Endothelial cell of umbilical vein (primary cell): ENCODE data around the gene AZU1.

Experiments used
- EZH2 ChIP-seq: IDR thresholded peaks from 2 replicates; pipeline ENCODE4 v1.6.1; 2012; ENCODE audit warnings: borderline replicate concordance, low read depth, mild to moderate bottlenecking, moderate library complexity, low read length, inconsistent platforms; ENCODE audit not compliant: severe bottlenecking
- FOS ChIP-seq: IDR thresholded peaks from 2 replicates; pipeline ENCODE4 v1.6.1; 2011; ENCODE audit warnings: mild to moderate bottlenecking, low read length, moderate library complexity, borderline replicate concordance; ENCODE audit not compliant: insufficient read depth
- GATA2 ChIP-seq: IDR thresholded peaks from 2 replicates; pipeline ENCODE4 v1.7.0; 2011; ENCODE audit warnings: low read depth, mild to moderate bottlenecking, moderate library complexity, mixed read lengths, low read length; ENCODE audit not compliant: insufficient read length, insufficient read depth
- JUN ChIP-seq: IDR thresholded peaks from 2 replicates; pipeline ENCODE4 v1.6.1; 2011; ENCODE audit warnings: borderline replicate concordance, low read depth; ENCODE audit not compliant: insufficient read length, insufficient read depth
- MYC ChIP-seq: IDR thresholded peaks from one replicate; pipeline ENCODE4 v1.6.1; 2011; ENCODE audit warnings: mild to moderate bottlenecking, low read depth, low read length
- POLR2A ChIP-seq: IDR thresholded peaks from 2 replicates; pipeline ENCODE4 v1.6.1; 2012; ENCODE audit warnings: low read depth, mild to moderate bottlenecking, control low read depth, low read length
- POLR2AphosphoS5 ChIP-seq: IDR thresholded peaks from 2 replicates; pipeline ENCODE4 v1.6.1; 2012; ENCODE audit warnings: low read depth, mild to moderate bottlenecking, control low read depth, low read length, moderate library complexity; ENCODE audit not compliant: insufficient read depth
- TF ChIP-seq, protein P1 (sequence below), 2 donors: IDR thresholded peaks; 1 replicate in 1 of 2; 2 replicates in 1 of 2; pipeline ENCODE4 v1.5.1; 2011; ENCODE audit warnings: low read length in 2 of 2, mild to moderate bottlenecking in 2 of 2, moderate library complexity in 2 of 2, control low read depth in 1 of 2, inconsistent platforms in 1 of 2, low read depth in 1 of 2; ENCODE audit not compliant: insufficient read depth in 1 of 2; ENCODE audit errors: extremely low read depth in 1 of 2
- TF ChIP-seq, protein P2 (sequence below): IDR thresholded peaks from 2 replicates; pipeline ENCODE4 v1.6.1; 2011; ENCODE audit not compliant: insufficient read depth, insufficient read length

DNA sequence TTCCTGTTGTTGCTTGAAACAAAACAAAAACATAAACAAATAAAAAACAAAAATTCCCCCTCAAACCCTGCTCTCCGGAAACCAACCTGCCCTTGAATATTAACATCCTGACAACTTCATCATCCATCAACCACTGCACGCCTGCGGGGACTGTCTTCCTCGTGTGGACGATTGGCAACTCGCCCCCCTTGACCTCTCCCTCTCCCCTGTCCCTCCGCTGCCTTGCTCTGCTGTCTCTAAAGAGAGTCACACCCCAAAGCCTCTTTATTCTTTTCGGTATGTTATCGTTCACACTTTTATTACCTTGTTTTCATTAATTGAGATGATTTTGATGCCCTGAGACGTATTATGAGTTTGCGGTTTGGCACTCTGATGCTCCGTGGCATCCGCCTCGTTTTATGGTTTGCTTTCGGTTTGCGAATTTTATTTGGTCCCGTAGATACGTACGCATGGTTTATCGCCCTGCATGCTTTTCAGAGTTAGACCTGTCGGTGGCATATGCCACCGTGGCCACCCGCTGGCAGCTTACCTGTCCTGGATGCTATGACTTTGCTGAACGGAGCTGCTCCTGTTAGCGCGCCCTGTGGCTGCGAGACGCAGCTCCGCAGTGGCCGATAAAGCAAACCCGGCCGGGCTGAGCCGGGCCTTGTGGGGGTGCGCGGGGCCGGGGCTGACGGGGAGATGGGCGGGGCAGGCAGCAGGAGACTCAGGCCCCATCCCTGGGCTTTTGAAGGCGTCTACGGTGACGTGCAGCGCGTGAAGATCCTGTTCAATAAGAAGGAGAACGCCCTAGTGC is 19.8 kb upstream of the AZU1 start:
- TF ChIP-seq, protein P1, sequence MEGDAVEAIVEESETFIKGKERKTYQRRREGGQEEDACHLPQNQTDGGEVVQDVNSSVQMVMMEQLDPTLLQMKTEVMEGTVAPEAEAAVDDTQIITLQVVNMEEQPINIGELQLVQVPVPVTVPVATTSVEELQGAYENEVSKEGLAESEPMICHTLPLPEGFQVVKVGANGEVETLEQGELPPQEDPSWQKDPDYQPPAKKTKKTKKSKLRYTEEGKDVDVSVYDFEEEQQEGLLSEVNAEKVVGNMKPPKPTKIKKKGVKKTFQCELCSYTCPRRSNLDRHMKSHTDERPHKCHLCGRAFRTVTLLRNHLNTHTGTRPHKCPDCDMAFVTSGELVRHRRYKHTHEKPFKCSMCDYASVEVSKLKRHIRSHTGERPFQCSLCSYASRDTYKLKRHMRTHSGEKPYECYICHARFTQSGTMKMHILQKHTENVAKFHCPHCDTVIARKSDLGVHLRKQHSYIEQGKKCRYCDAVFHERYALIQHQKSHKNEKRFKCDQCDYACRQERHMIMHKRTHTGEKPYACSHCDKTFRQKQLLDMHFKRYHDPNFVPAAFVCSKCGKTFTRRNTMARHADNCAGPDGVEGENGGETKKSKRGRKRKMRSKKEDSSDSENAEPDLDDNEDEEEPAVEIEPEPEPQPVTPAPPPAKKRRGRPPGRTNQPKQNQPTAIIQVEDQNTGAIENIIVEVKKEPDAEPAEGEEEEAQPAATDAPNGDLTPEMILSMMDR (IDR thresholded peaks at IDR 0.05; ENCODE audit: extremely low read depth in 1 of 2, insufficient read depth in 1 of 2, low read depth in 1 of 2, low read length in 2 of 2) = no peak
- no peak for TF ChIP-seq POLR2A
- TF ChIP-seq EZH2 = no peak
- TF ChIP-seq POLR2AphosphoS5 = no peak
- TF ChIP-seq JUN = no peak
- no peak for TF ChIP-seq MYC
- TF ChIP-seq FOS = no peak
- TF ChIP-seq, protein P2, sequence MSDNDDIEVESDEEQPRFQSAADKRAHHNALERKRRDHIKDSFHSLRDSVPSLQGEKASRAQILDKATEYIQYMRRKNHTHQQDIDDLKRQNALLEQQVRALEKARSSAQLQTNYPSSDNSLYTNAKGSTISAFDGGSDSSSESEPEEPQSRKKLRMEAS = no peak
- TF ChIP-seq GATA2 = no peak
